ENCODE data around the gene CYBRD1.

- TF ChIP-seq EZH2 (IDR thresholded peaks at IDR 0.05) (no peak), POLR2AphosphoS5 (IDR thresholded peaks at IDR 0.05; ENCODE audit: borderline replicate concordance, low read depth, low read length) (no peak), FOXP2 (optimal IDR thresholded peaks at IDR 0.05; ENCODE audit: control extremely low read depth, extremely low read length, insufficient read depth) (no peak)
Measured at GRCh38 chr2:171590116-171590515, 67.8 kb downstream of the CYBRD1 start.

Data from SK-N-MC (cell line).